Measurements from ENCODE around the gene HADHB. TPM values are rescaled to one million over a fixed set of nuclear protein-coding genes. Genes with fewer than 3 reads are reported as not detected.

The HADHB gene
- total and polyA plus RNA-seq, 2 of the 13 experiments (the other 11 are each of a cell fraction or from before 2014, with no cell fraction given), result 112 to 238 TPM

- TF ChIP-seq JUNB (CRISPR knock-in tag; IDR thresholded peaks at IDR 0.05; ENCODE audit: borderline replicate concordance) (no peak), ZNF709 (CRISPR knock-in tag; IDR thresholded peaks at IDR 0.05) (0 out of 2 replicates have a peak, but pooled peaks have one; percentile 27), ZNF770 (CRISPR knock-in tag; IDR thresholded peaks at IDR 0.05) (no peak), ZBTB46 (CRISPR knock-in tag; IDR thresholded peaks at IDR 0.05; ENCODE audit: borderline replicate concordance) (0 out of 2 replicates have a peak, but pooled peaks have one; percentile 32), CBX5 (CRISPR knock-in tag; IDR thresholded peaks at IDR 0.05; ENCODE audit: borderline replicate concordance) (no peak), RXRA (CRISPR knock-in tag; IDR thresholded peaks at IDR 0.05) (no peak), PATZ1 (CRISPR knock-in tag; IDR thresholded peaks at IDR 0.05) (no peak), EZH2 (conservative IDR thresholded peaks at IDR 0.05; ENCODE audit: low read depth, low read length) (no peak), ZNF224 (CRISPR knock-in tag; IDR thresholded peaks at IDR 0.05) (0 out of 2 replicates have a peak, but pooled peaks have one; percentile 75), GLMP (CRISPR knock-in tag; IDR thresholded peaks at IDR 0.05; ENCODE audit: borderline replicate concordance) (no peak), CREB3 (CRISPR knock-in tag; IDR thresholded peaks at IDR 0.05) (0 out of 2 replicates have a peak, but pooled peaks have one; percentile 11), ZNF563 (CRISPR knock-in tag; IDR thresholded peaks at IDR 0.05) (no peak), ZKSCAN5 (CRISPR knock-in tag; IDR thresholded peaks at IDR 0.05) (no peak; the same call in 1 of the 2 replicates), NCOA5 (CRISPR knock-in tag; IDR thresholded peaks at IDR 0.05) (no peak), ZNF232 (CRISPR knock-in tag; IDR thresholded peaks at IDR 0.05; ENCODE audit: borderline replicate concordance) (no peak), ELF4 (CRISPR knock-in tag; IDR thresholded peaks at IDR 0.05; ENCODE audit: borderline replicate concordance) (peak; percentile 72; the same call in 1 of the 2 replicates), SAFB2 (CRISPR knock-in tag; IDR thresholded peaks at IDR 0.05; ENCODE audit: borderline replicate concordance, low read depth) (no peak)
Measured at GRCh38 chr2:26245231-26245732, 543 bp downstream of the HADHB start (continued).
